Measurements from ENCODE around the gene ATL1. TPM values are rescaled to one million over a fixed set of nuclear protein-coding genes. Genes with fewer than 3 reads are reported as not detected.
"Not testable (repeated sequence)": the region's sequence is repeated elsewhere in the genome, so short reads cannot be mapped to it uniquely, and the experiment has no call there.

Gene ATL1
- total and polyA plus RNA-seq, 2 experiments from 2014 or later: 3.5 to 7.0 TPM

DNA sequence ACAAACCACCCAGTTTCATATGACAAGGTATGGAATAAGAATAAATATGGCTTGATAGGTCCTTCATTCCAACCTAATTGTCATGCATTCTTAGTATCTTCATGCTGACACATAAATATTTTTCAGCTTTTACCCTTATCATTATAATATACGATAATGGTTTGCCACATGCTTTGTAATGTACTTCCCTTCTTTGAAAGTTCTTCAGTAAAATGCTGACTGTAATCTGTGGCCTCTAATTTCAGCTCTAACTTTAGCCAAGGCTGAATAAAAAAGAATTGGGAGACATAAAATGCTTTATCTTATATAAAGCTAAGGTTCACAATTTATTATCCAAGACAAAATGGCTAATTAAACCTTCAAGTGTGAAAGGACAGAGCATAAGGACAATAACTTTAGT is 24.9 kb upstream of the ATL1 start (continued):
- TF ChIP-seq ZNF114 (CRISPR knock-in tag; IDR thresholded peaks at IDR 0.05) (no peak), ZNF331 (CRISPR knock-in tag; IDR thresholded peaks at IDR 0.05; ENCODE audit: low read depth) (no peak)

DNA sequence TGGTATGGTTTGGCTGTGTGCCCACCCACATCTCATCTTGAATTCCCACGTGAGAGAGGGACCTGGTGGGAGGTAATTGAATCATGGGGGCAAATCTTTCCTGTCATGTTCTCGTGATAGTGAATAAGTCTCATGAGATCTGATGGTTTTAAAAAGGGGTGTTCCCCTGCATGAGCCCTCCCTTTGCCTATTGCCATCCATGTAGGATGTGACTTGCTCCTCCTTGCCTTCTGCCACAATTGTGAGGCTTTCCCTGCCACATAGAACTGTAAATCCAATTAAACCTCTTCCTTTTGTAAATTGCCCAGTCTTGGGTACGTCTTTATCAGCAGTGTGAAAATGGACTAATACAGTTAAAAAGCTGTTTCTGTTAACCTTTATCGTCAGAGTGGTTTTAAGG is 21.9 kb upstream of the ATL1 start:
- not testable (repeated sequence) for DNase-seq (ENCODE audit: low spot score); H3K4me3 Mint-ChIP-seq; H3K4me1 Mint-ChIP-seq; H3F3A ChIP-seq (replicated peaks; ENCODE audit: low read depth); H3K4me1 ChIP-seq (ENCODE audit: insufficient read depth); H3K27me3 ChIP-seq (ENCODE audit: insufficient read depth); H2AFZ ChIP-seq; H3K36me3 ChIP-seq (ENCODE audit: insufficient read depth); ATAC-seq; H3K9me2 ChIP-seq (ENCODE audit: insufficient read depth); H3K27me3 Mint-ChIP-seq (ENCODE audit: insufficient read depth, low read depth, poor library complexity); H3K79me2 ChIP-seq (replicated peaks; ENCODE audit: insufficient read depth); H4K20me1 ChIP-seq (replicated peaks; ENCODE audit: insufficient read depth); H3K27ac Mint-ChIP-seq; H3K27ac ChIP-seq (ENCODE audit: low read depth); H3K4me2 ChIP-seq; H3K4me3 ChIP-seq
- Mint-ChIP-seq H3K9me3 (peaks cover 20% of the 10 kb centered on the region), H3K36me3 (ENCODE audit: low read depth) (peaks cover 17% of the 10 kb centered on the region)

DNA sequence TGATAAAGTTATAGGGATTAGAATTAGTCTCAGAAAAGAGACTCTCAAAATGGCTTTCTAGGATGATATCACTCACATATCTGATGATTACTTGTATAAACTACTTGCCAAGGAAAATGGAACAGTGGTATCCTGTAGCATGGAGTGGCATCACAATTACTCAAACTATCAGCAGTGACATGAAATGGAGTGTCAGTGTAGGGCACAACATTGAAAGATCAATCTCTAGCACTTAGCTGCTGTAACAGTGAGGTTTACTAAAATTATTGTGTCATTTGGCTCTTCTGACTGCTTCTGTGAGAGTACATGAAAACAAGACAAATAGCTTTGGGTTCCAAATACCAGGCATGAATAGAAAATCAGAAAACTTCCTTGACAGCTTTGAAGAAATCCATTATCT is 20.9 kb upstream of the ATL1 start:
- no peaks in the 10 kb centered on the region for H3K27me3 Mint-ChIP-seq (ENCODE audit: insufficient read depth, low read depth, poor library complexity)
- H3K4me1 Mint-ChIP-seq: peaks cover 4% of the 10 kb centered on the region; the same call in 2 of the 3 replicates
- DNase-seq (ENCODE audit: low spot score) (no peak), ATAC-seq (no peak)
- Histone ChIP-seq H3F3A (replicated peaks; ENCODE audit: low read depth) (no peaks in the 10 kb centered on the region), H4K20me1 (replicated peaks; ENCODE audit: insufficient read depth) (no peaks in the 10 kb centered on the region), H3K4me3 (no peak overlapping the region), H2AFZ (no peak overlapping the region), H3K27ac (ENCODE audit: low read depth) (no peak overlapping the region), H3K36me3 (ENCODE audit: insufficient read depth) (no peaks in the 10 kb centered on the region), H3K4me1 (ENCODE audit: insufficient read depth) (no peaks in the 10 kb centered on the region), H3K4me2 (no peak overlapping the region), H3K9me2 (ENCODE audit: insufficient read depth) (no peaks in the 10 kb centered on the region), H3K79me2 (replicated peaks; ENCODE audit: insufficient read depth) (no peaks in the 10 kb centered on the region), H3K27me3 (ENCODE audit: insufficient read depth) (no peaks in the 10 kb centered on the region)
- H3K9me3 Mint-ChIP-seq: peaks cover 20% of the 10 kb centered on the region
- no peak overlapping the region for H3K4me3 Mint-ChIP-seq
- H3K36me3 Mint-ChIP-seq (ENCODE audit: low read depth): peaks cover 17% of the 10 kb centered on the region; the same call in 2 of the 3 replicates
- H3K27ac Mint-ChIP-seq: no peak overlapping the region
- no peak for TF ChIP-seq ZNF114 (CRISPR knock-in tag; IDR thresholded peaks at IDR 0.05)
- TF ChIP-seq REST (IDR thresholded peaks at IDR 0.05; ENCODE audit: unreplicated experiment): no peak
- no peak for TF ChIP-seq POLR2AphosphoS5 (IDR thresholded peaks at IDR 0.05; ENCODE audit: low read depth)
- TF ChIP-seq CTCF (conservative IDR thresholded peaks at IDR 0.05; ENCODE audit: low read depth in 2 of 2): no peak
- no peak for TF ChIP-seq JUNB (IDR thresholded peaks at IDR 0.05; ENCODE audit: unreplicated experiment)
- TF ChIP-seq, protein P1, sequence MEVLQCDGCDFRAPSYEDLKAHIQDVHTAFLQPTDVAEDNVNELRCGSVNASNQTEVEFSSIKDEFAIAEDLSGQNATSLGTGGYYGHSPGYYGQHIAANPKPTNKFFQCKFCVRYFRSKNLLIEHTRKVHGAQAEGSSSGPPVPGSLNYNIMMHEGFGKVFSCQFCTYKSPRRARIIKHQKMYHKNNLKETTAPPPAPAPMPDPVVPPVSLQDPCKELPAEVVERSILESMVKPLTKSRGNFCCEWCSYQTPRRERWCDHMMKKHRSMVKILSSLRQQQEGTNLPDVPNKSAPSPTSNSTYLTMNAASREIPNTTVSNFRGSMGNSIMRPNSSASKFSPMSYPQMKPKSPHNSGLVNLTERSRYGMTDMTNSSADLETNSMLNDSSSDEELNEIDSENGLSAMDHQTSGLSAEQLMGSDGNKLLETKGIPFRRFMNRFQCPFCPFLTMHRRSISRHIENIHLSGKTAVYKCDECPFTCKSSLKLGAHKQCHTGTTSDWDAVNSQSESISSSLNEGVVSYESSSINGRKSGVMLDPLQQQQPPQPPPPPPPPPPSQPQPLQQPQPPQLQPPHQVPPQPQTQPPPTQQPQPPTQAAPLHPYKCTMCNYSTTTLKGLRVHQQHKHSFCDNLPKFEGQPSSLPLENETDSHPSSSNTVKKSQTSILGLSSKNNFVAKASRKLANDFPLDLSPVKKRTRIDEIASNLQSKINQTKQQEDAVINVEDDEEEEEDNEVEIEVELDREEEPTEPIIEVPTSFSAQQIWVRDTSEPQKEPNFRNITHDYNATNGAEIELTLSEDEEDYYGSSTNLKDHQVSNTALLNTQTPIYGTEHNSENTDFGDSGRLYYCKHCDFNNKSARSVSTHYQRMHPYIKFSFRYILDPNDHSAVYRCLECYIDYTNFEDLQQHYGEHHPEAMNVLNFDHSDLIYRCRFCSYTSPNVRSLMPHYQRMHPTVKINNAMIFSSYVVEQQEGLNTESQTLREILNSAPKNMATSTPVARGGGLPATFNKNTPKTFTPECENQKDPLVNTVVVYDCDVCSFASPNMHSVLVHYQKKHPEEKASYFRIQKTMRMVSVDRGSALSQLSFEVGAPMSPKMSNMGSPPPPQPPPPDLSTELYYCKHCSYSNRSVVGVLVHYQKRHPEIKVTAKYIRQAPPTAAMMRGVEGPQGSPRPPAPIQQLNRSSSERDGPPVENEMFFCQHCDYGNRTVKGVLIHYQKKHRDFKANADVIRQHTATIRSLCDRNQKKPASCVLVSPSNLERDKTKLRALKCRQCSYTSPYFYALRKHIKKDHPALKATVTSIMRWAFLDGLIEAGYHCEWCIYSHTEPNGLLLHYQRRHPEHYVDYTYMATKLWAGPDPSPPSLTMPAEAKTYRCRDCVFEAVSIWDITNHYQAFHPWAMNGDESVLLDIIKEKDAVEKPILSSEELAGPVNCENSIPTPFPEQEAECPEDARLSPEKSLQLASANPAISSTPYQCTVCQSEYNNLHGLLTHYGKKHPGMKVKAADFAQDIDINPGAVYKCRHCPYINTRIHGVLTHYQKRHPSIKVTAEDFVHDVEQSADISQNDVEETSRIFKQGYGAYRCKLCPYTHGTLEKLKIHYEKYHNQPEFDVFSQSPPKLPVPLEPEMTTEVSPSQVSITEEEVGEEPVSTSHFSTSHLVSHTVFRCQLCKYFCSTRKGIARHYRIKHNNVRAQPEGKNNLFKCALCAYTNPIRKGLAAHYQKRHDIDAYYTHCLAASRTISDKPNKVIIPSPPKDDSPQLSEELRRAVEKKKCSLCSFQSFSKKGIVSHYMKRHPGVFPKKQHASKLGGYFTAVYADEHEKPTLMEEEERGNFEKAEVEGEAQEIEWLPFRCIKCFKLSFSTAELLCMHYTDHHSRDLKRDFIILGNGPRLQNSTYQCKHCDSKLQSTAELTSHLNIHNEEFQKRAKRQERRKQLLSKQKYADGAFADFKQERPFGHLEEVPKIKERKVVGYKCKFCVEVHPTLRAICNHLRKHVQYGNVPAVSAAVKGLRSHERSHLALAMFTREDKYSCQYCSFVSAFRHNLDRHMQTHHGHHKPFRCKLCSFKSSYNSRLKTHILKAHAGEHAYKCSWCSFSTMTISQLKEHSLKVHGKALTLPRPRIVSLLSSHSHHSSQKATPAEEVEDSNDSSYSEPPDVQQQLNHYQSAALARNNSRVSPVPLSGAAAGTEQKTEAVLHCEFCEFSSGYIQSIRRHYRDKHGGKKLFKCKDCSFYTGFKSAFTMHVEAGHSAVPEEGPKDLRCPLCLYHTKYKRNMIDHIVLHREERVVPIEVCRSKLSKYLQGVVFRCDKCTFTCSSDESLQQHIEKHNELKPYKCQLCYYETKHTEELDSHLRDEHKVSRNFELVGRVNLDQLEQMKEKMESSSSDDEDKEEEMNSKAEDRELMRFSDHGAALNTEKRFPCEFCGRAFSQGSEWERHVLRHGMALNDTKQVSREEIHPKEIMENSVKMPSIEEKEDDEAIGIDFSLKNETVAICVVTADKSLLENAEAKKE (CRISPR knock-in tag; IDR thresholded peaks at IDR 0.05): no peak
- no peak for TF ChIP-seq EZH2phosphoT487 (IDR thresholded peaks at IDR 0.05; ENCODE audit: unreplicated experiment)
- TF ChIP-seq CREB1 (CRISPR knock-in tag; IDR thresholded peaks at IDR 0.05; ENCODE audit: low read depth): no peak

Measured in GM23338 (cell line).